ENCODE data around the gene KPNA6.
A peak's percentile ranks its signal among the peaks of the same experiment; 100 is the strongest.
"Not testable (repeated sequence)": the region's sequence is repeated elsewhere in the genome, so short reads cannot be mapped to it uniquely, and the experiment has no call there.

KPNA6 gene

DNA sequence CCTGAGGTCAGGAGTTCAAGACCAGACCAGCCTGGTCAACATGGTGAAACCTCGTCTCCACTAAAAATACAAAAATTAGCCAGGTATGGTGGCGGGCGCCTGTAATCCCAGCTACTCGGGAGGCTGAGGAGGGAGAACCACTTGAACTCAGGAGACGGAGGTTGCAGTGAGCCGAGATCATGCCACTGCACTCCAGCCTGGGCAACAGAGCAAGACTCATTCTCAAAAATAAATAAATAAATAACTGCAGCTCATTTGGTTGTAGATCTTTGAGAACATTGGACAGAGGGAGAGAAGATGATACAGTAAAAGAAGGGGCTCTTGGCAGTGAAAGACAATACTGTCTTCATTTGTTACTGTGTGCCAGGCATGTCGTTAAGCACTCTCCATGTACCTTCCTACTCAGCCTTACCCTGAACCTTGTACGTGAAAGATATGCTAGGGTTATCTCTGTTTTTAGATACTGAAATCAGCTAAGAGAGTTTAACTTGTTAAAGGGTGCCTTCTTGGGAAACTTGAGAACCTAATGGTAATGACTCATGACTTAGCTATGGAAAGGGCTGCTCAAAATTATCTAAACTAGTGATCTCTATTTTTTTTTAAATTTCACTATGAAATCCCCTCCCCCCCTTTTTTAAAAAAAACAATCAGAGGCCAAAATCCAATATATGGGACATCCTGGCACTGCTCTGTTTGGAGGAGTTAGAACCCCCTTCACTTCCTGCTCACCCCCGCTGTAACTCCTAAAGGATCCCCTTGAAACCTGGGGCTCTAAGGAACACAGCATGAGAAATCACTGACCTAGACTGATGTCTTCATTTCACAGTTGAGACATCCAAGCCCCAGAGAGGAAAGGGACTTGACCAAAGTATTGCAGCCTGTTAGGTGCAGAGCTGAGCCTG is 6.8 kb upstream of the KPNA6 start:
- no peak for DNase-seq

DNA sequence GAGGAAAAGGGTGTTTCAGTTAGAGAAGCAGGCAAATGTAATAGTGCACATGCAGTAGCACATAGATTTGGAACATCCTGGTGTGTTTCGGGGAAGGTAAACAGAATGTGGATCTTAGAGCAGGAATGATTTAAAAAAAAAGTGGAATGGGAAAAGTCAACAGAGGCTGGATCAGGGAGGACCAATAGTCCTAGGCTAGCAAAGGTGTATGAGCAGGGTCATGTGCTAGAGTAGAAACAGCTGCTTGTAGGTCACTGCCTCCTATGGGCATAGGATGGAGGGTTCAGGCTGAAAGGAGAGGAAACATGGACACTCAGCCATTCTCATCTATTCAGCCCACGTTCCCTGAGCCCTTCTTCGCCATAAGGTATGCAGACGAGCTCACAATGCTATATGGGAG is 3.7 kb upstream of the KPNA6 start:
- no peak for DNase-seq

DNA sequence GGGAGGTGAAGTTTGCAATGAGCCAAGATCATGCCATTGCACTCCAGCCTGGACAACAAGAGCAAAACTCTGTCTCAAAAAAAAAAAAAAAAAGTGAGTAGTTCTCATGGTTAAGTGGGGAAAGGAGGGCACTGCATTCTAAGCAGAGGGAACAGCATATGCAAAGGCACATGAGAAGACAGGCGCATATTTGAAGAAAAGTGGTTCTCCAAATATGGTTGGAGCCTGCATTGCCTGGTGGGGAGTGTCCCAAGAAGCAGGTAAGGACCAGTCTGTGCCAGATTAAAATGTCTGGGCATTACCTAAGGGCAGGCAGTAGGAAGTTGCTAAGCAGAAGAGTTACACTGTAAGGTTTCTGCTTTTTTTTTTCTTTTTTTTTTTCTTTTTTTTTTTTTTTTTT is 2.5 kb upstream of the KPNA6 start:
- DNase-seq: no peak

DNA sequence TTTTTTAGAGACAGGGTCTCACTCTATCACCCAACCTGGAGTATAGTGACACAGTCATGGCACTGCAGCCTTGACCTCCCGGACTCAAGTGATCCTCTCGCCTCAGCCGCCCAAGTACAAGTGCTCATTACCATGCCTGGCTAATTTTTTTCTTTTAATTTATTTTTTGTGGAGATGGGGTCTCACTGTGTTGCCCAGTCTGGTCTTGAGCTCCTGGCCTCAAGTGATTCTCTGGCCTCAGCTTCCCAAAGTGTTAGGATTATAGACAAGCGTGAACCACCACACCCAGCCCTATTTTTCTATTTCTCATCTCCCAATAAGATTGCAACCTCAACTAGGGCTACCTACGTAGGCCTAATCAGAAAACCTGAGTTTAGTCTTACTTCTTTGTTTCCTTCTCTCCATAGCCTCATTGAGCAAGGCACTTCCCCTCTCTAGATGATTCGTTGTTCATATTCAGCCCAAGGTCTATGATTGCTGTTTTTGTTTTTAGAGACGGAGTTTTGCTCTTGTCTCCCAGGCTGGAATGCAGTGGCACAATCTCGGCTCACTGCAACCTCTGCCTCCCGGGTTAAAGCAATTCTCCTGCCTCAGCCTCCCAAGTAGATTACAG is 1.1 kb upstream of the KPNA6 start:
- DNase-seq: no peak

- no peak for DNase-seq
These were observed 3.3 kb downstream of the KPNA6 start for GRCh38 chr1:32111040-32111623.

DNA sequence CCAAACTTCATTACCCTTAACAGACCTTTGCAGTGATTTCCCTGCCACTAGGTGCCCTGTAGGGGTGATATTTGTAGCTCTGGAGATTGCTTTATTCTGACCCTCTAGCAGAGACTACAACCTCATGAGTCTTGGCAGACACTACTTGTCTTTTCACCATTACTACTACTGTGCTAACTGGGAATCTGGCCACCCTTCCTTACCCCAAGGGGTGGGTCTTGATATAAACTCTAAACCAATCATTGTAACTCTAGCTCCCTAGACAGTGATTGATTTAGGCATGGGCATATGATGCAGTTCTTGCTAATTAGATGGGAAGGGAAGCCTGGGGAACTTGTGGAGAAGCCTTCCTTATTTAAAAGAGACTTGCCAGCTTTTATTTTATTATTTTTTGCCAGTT is 3.9 kb downstream of the KPNA6 start:
- DNase-seq: no peak

DNA sequence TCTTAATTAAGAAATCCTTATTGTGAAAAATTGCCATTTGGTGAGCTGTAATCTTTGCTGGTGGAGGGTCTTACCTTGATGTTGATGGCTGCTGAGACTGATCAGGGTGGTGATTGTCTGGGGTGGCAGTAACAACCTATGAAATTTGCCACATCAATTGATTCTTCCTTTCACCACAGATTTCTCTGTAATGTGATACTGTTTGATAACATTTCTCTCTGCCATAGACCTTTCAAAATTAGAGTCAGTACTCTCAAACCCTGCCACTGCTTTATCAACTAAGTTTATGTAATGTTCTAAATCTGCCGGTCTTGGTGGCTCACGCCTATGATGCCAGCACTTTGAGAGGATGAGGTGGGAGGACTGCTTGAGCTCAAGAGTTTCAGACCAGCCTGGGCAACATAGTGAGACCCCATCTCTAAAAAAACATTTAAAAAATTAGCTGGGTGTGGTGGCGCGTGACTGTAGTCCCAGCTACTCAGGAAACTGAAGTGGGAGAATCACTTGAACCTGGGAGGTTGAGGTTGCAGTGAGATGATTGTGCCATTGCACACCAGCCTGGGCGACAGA is 5.0 kb downstream of the KPNA6 start:
- peak; percentile 18 for DNase-seq

DNA sequence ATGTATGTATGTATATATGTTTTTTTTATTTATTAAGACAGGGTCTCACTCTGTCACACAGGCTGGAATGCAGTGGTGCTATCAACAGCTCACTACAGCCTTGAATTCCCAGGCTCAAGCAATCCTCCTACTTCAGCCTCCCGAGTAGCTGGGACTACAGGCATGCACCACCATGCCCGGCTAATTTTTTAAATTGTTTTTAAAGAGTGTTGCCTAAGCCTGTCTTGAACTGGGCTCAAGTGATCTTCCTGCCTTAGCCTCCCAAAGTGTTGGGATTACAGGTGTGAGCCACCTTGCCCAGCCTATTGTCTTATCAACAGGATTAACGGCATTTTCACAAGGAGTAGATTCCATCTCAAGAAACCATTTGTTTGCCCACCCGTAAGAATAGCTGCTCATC is 5.6 kb downstream of the KPNA6 start:
- DNase-seq: not testable (repeated sequence)

DNA sequence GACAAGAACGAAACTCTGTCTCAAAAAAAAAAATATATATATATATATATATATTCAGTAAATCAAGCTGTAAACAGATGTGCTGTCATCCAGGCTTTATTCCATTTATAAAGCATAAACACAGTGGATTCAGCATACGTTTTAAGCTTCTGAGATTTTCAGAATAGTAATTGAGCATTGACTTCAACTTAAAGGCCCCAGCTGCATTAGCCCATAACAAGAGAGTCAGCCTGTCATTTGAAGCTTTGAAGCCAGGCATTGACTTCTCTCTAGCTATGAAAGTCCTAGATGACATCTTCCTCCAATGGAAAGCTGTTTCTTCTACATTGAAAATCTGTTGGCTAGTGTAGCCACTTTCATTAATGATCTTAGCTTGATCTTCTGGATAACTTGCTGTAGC is 6.6 kb downstream of the KPNA6 start:
- DNase-seq: no peak

GRCh38 chr1:32115496-32115895 is 7.6 kb downstream of the KPNA6 start:
- no peak for DNase-seq

DNA sequence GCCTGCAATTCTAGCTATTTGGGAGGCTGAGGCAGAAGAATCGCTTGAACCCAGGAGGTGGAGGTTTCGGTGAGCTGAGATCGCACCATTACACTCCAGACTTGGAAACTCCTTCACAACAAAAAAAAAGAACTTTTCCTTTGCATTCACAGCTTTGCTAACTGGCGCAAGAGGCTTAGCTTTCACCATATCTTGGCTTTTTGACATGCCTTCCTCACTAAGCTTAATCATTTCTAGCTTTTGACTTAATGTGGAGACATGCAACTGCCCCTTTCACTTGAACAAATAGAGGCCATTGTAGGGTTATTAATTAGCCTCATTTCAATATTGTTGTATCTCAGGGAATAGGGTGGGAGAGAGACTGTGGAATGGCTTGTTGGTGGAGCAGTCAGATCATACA is 8.7 kb downstream of the KPNA6 start:
- no peak for DNase-seq

DNA sequence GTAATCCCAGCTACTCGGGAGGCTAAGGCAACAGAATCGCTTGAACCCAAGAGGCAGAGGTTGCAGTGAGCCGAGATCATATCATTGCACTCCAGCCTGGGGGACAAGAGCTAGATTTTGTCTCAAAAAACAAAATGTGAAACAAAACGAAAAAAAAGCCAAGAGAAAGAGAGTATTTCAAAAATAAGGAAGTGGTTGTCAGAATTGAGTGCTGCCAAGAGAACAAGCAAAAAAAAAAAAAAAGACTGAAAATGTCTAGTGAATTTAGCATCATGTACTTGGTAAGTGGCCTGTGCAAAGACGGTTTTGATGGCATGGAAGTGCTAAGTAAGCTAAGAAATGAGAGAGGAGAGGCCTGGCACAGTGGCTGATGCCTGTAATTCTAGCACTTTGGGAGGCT is 14.3 kb downstream of the KPNA6 start:
- no peak for DNase-seq

- not testable (repeated sequence) for DNase-seq
These were observed 15.5 kb downstream of the KPNA6 start for GRCh38 chr1:32123361-32123760.

DNA sequence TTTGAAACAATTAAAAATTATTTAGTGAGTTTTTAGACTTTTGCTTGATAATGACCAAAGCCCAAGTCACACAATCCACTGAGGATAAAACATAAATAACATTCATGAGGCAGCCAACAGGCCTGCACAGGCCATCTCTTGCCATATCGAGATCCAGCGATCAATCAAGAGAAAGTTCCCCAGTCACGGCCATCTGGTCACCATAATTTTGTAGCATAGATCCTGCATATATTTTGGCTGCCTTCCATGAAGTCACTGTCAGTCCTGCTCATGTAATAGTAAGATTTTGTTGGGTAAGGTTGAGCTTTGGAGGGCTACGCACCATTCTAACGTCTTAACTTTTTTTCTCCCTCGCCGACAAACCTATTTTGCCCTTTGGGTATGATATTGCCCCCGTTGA is 17.5 kb downstream of the KPNA6 start:
- no peak for DNase-seq

- DNase-seq: no peak
These were observed 18.9 kb downstream of the KPNA6 start for GRCh38 chr1:32126770-32127169.

DNA sequence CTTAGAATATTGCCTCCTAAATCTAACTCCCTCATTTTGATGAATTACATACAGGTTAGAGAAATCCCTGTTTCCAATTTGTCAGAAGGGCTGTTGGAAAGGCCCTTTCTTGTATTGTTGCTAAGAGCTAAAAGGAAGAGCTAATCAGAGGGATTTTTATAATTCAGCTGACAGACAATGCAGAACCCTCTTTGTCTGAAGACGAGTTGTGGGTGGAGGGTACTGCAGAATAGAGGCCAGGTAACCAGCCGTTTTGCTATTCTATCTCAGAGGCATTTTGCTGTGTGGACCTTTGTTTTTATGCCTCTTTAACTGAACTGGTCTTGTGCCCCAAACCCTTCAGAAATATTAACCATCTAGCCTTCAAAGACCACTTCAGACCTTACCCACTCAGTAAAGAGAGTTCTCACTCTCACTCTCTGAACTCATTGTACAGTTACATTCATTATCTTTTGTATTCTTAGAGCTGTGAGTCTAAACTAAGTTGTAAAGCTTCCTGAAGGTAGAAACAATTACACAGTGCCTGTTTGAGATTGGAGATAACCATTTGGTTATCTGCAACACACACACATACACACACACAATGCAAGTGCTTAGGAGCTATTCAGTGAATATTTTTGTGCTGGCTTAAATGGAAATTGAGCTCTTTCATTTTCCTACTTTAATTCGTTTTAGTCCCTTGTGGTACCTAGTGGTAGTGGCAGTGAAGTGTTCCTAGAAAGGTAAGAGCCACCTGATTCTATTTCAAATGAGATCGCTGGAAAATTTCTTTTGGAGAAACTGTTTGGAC is 19.7 kb downstream of the KPNA6 start:
- no peak for DNase-seq

DNA sequence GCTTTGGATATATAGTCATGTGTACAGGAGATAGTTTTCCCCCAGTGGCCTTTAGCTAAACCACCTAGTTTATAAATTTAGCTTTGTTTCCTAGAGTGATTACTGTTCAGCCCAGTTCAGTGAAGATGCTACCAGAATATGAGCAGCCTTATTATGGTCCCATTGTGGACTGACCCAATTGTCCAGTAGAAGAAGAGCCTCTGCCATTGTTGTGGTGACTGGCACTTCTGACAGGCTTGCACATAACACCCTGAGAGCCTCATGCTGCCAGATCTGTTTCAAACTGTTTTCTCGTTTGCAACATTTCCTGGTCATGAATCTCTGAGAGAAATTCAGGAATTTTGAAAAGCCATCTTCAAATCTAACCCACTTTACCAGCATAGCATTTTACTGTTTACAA is 20.6 kb downstream of the KPNA6 start:
- DNase-seq: no peak

DNA sequence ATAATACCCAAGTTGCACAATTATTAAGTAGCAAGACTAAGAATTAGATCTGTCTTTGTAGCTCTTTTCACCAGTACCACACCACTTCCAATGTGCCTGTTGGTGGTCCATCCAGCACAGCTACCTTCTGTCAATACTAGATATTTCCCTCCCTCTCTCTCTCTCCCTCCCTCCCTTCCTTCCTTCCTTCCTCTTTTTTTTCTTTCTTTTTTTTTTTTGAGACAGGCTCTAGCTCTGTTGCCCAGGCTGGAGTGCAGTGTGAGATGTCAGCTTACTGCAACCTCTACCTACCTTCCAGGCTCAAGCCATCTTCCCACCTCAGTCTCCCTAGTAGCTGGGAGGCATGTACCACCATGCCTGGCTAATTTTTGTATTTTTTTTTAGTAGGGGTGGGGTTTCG is 21.1 kb downstream of the KPNA6 start:
- no peak for DNase-seq

DNA sequence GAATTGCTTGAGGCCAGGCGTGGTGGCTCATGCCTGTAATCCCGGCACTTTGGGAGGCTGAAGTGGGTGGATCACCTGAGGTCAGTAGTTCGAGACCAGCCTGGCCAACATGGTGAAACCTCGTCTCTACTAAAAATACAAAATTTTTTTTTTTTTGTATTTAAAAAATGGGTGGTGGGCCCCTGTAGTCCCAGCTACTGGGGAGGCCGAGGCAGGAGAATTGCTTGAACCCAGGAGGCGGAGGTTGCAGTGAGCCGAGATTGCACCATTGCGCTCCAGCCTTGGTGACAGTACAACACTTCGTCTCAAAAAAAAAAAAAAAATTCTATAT is 26.1 kb downstream of the KPNA6 start:
- not testable (repeated sequence) for DNase-seq

- DNase-seq: no peak
These were observed 29.3 kb downstream of the KPNA6 start for GRCh38 chr1:32137111-32137510.

DNA sequence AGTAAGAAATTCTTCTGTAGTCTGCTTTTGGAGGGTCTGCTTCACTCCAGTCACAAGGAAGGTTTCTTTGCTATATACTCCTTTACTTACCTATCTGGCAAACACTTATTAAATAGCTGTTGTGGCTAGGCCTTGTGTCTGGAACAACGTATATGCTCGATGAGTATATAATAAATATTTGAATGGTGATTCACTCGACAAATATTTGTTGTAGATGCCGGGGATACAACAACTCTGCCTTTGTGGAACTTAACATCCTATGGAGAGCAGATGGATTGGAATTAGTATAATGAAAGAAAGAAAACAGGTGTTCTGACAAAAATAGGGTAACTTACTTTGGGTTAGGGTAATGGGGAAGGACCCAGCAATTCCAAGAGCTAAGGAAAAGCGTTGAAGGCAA is 31.1 kb downstream of the KPNA6 start:
- DNase-seq: no peak

DNA sequence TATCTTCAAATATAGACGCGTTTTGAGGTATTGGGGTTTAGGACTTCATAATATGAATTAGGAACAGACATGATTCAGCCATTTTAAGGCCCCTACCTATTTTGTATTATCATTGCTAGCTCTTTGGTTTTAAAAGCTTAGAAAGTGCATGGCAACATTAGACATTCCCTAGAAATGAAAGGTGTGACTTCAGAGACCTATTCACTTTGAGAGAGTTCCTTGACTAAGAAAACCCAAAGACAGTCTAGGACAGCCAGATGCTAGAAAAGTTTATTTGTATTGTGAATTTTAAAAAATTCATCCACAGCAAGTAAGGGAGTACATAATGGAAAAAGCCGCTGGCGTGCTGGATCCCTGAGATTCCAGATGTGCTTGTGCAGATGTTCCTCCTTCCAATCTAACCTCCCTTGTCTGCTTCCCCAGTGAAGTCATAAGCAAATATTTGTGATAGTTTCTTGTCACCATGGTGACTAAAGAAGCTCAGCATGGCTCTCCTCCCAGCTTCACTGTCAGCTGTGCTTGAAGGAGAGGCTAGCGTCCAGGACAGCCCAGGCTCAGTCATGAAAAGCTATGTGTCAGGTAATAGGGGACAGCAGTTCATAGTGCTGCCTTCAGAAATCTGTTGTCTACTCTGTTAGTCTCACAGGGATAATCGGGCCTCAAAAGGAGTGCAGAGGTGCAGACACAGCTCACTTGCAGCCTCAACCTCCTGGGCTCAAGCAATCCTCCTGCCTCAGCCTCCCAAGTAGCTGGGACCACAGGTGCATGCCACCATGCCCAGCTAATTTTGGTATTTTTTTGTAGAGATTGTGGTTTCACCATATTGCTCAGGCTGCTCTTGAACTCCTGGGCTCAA is 34.8 kb downstream of the KPNA6 start:
- no peak for DNase-seq

Data from CD4-positive, alpha-beta T cell treated with Interleukin-21 for 1 hour (primary cell).